ENCODE data around the gene ZNF100. TPM values are rescaled to one million over a fixed set of nuclear protein-coding genes. Genes with fewer than 3 reads are reported as not detected.
"Not testable (repeated sequence)": the region's sequence is repeated elsewhere in the genome, so short reads cannot be mapped to it uniquely, and the experiment has no call there.

ZNF100 gene
- total and polyA plus RNA-seq, 2 of the 4 experiments (the other 2 are of a cell fraction) = 2.2 to 5.9 TPM

GRCh38 chr19:21709464-21709863 lies 57.9 kb downstream of the ZNF100 start:
- dilution Hi-C loops (cut with HindIII; ENCODE audit: low sequenced_read_pairs, unreplicated experiment) (no loop called here), intact Hi-C loops (cut with micrococcal nuclease) (no loop called here), in situ Hi-C loops (cut with MboI; ENCODE audit: low sequenced_read_pairs) (no loop called here)
- Histone ChIP-seq H2BK20ac (ENCODE audit: low read depth, low read length) (no peak overlapping the region), H3K56ac (ENCODE audit: extremely low read depth, insufficient read depth, low read length) (no peak overlapping the region), H2BK15ac (ENCODE audit: low read depth, low read length) (no peak overlapping the region), H3K27ac (ENCODE audit: insufficient read depth, low read length) (no peak overlapping the region), H3K23ac (ENCODE audit: low read depth, low read length) (no peak overlapping the region), H4K20me1 (ENCODE audit: insufficient read depth, low read length) (no peaks in the 10 kb centered on the region), H3K27me3 (ENCODE audit: control insufficient read depth, insufficient read depth, low read length) (no peaks in the 10 kb centered on the region), H2BK120ac (ENCODE audit: low read depth, low read length) (no peak overlapping the region), H3K79me1 (ENCODE audit: low read depth in 1 of 2, low read length in 2 of 2) (no peaks in the 10 kb centered on the region), H3K18ac (ENCODE audit: low read depth, low read length) (no peak overlapping the region), H3K9me3 (ENCODE audit: control insufficient read depth, insufficient read depth, low read length) (peaks cover 14% of the 10 kb centered on the region), H3K4me2 (ENCODE audit: low read depth, low read length) (no peak overlapping the region), H2AFZ (replicated peaks; ENCODE audit: low read length, poor library complexity) (no peak overlapping the region), H3K4me1 (ENCODE audit: control insufficient read depth, insufficient read depth, low read length) (no peaks in the 10 kb centered on the region), H4K8ac (ENCODE audit: low read depth in 2 of 2, low read length in 2 of 2) (no peak overlapping the region), H3K4ac (ENCODE audit: low read depth, low read length) (no peak overlapping the region), H3K36me3 (ENCODE audit: control insufficient read depth, insufficient read depth, low read length) (no peaks in the 10 kb centered on the region), H3K4me3 (ENCODE audit: insufficient read depth, low read depth, low read length) (no peak overlapping the region), H3K9ac (ENCODE audit: low read depth, low read length) (no peak overlapping the region), H4K5ac (ENCODE audit: low read depth, low read length) (no peak overlapping the region), H4K91ac (ENCODE audit: insufficient read depth, low read depth, low read length) (no peak overlapping the region), H2AK5ac (ENCODE audit: low read depth, low read length) (no peak overlapping the region), H3K14ac (replicated peaks; ENCODE audit: low read depth, low read length) (no peak overlapping the region), H2AK9ac (replicated peaks; ENCODE audit: low read depth, low read length, poor library complexity) (no peak overlapping the region), H2BK5ac (ENCODE audit: low read depth, low read length, poor library complexity, severe bottlenecking) (no peak overlapping the region), H3K9me1 (ENCODE audit: insufficient read depth, low read length) (no peaks in the 10 kb centered on the region)
- DNase-seq = no peak
- ChIA-PET POLR2A (ENCODE audit: unreplicated experiment) (no interaction called here), CTCF (no interaction called here)
- TF ChIP-seq RFX5 (IDR thresholded peaks at IDR 0.05; ENCODE audit: low read depth, low read length) = no peak
- ATAC-seq (ENCODE audit: low read depth) = no peak
- no TSS peak for BruUV-seq (replicated peaks)
- 85% methylated on average over 18 of the region's 24 CpGs; no CpG with 5 or more reads in 1 of the 2 experiments for WGBS, 2 experiments (ENCODE audit: extremely low coverage in 2 of 2, insufficient read length in 1 of 2)

GRCh38 chr19:21707878-21708277 lies 59.5 kb downstream of the ZNF100 start:
- H3K27me3 ChIP-seq (ENCODE audit: control insufficient read depth, insufficient read depth, low read length); H3K23ac ChIP-seq (ENCODE audit: low read depth, low read length); CTCF ChIA-PET; H3K9me1 ChIP-seq (ENCODE audit: insufficient read depth, low read length); H3K4me3 ChIP-seq (ENCODE audit: insufficient read depth, low read depth, low read length); H2BK120ac ChIP-seq (ENCODE audit: low read depth, low read length); H3K14ac ChIP-seq (replicated peaks; ENCODE audit: low read depth, low read length); H2BK5ac ChIP-seq (ENCODE audit: low read depth, low read length, poor library complexity, severe bottlenecking); H2AFZ ChIP-seq (replicated peaks; ENCODE audit: low read length, poor library complexity); H3K56ac ChIP-seq (ENCODE audit: extremely low read depth, insufficient read depth, low read length); H3K4me1 ChIP-seq (ENCODE audit: control insufficient read depth, insufficient read depth, low read length); H3K27ac ChIP-seq (ENCODE audit: insufficient read depth, low read length); H2AK5ac ChIP-seq (ENCODE audit: low read depth, low read length); POLR2A ChIA-PET (ENCODE audit: unreplicated experiment); H3K9ac ChIP-seq (ENCODE audit: low read depth, low read length); BruUV-seq (replicated peaks); H4K8ac ChIP-seq (ENCODE audit: low read depth in 2 of 2, low read length in 2 of 2); H3K4me2 ChIP-seq (ENCODE audit: low read depth, low read length); H3K4ac ChIP-seq (ENCODE audit: low read depth, low read length); H3K36me3 ChIP-seq (ENCODE audit: control insufficient read depth, insufficient read depth, low read length); H4K5ac ChIP-seq (ENCODE audit: low read depth, low read length); in situ Hi-C loops (cut with MboI; ENCODE audit: low sequenced_read_pairs); DNase-seq; H3K18ac ChIP-seq (ENCODE audit: low read depth, low read length); H4K20me1 ChIP-seq (ENCODE audit: insufficient read depth, low read length); intact Hi-C loops (cut with micrococcal nuclease); H2BK20ac ChIP-seq (ENCODE audit: low read depth, low read length); H2BK15ac ChIP-seq (ENCODE audit: low read depth, low read length); H4K91ac ChIP-seq (ENCODE audit: insufficient read depth, low read depth, low read length); ATAC-seq (ENCODE audit: low read depth); dilution Hi-C loops (cut with HindIII; ENCODE audit: low sequenced_read_pairs, unreplicated experiment); H3K79me1 ChIP-seq (ENCODE audit: low read depth in 1 of 2, low read length in 2 of 2); H2AK9ac ChIP-seq (replicated peaks; ENCODE audit: low read depth, low read length, poor library complexity): not testable (repeated sequence)
- 93% methylated on average over 3 of the region's 31 CpGs; no CpG with 5 or more reads in 1 of the 2 experiments for WGBS, 2 experiments (ENCODE audit: extremely low coverage in 2 of 2, insufficient read length in 1 of 2)
- peaks cover 13% of the 10 kb centered on the region for H3K9me3 ChIP-seq (ENCODE audit: control insufficient read depth, insufficient read depth, low read length)
